Occipital lobe (tissue), 2 donors: ENCODE results near the gene AKAIN1. TPM values are rescaled to one million over a fixed set of nuclear protein-coding genes. Genes with fewer than 3 reads are reported as not detected.

ENCODE experiments used
- DNase-seq: peaks from one replicate; lab custom pipeline; 2025; lab: John Stamatoyannopoulos, UW
- total RNA-seq: library from RNA; depleted of rRNA; stranded (reverse); fragments of >200 nt; gene quantifications from one replicate; pipeline ENCODE4 v1.2.3, GENCODE V29; 2014

The AKAIN1 gene
- total RNA-seq, 1 donor from 2014 or later = 3.6 TPM

DNA sequence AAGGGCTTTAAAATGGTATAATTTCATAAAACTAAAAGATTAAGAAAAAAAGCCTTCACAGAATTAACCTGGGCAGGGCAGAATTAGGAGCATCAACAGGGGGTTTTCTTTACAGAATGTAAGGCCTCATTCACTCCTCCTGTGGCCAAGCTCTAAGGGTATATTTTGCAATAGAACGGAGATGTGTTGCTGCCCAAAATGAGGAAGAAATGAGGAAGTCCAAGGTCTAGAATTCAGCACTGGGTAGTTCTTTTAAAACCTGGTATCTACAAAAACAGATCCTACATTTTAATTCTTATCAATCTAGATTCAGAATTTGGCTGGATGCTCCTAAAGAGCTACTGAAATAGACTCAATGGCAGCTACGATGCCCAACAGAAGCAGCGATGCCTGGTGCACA lies 101.8 kb downstream of the AKAIN1 start:
- DNase-seq = no peak

DNA sequence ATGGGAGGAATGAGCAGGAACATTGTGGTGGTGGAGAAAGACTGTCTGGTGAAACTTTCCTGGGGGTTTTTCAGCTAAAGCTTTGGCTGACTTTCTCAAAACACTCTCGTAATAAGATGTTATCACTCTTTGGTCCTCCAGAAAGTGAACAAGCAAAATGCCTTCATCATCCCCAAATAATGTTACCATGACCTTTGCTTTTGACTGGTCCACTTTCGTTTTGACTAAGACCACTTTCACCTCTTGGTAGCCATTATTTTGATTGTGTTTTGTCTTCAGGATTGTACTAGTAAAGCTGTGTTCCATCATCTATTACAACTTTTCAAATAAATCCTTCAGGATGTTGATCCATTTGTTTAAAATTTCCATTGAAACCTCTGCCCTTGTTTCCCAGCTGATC lies 103.2 kb downstream of the AKAIN1 start:
- no peak for DNase-seq

Other genes with a start within 250 kb of the AKAIN1 start
- gene ZBTB14, start 98.5 kb upstream of the AKAIN1 start, total RNA-seq = 36.8 TPM